ENCODE measurements around the gene BLM.

Gene BLM

DNA sequence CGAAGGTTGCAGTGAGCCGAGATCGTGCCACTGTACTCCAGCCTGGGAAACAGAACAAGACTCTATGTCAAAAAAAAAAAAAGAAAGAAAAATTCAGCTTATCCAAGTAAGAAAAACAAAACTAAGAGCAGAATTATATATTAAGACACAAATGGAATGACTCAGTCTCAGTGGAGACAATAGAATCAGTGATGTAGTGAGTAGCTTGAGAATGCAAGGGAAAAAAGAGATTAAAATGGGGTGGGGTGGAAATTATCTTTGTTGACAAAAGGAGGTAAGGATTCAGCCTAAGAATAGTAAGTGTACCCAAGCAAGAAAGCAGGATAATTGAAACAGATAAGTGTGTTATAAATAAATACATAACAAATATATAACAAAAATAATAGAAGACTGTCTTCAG is 70.7 kb downstream of the BLM start:
- peaks cover 6% of the 10 kb centered on the region for H3F3A ChIP-seq (ENCODE audit: low read depth)
- no peaks in the 10 kb centered on the region for H4K20me1 ChIP-seq (ENCODE audit: insufficient read depth, low read length, poor library complexity, severe bottlenecking)
- H3K9me3 ChIP-seq (ENCODE audit: insufficient read depth, low read depth, low read length): no peaks in the 10 kb centered on the region
- no peak overlapping the region for H3K4me2 ChIP-seq (ENCODE audit: low read depth, low read length, poor library complexity, severe bottlenecking)
- peaks cover 78% of the 10 kb centered on the region; the same call in 1 of the 2 replicates for H3K36me3 ChIP-seq (ENCODE audit: insufficient read depth, low read length)
- H3K9ac ChIP-seq (ENCODE audit: low read depth, low read length, poor library complexity, severe bottlenecking): no peak overlapping the region
- H3K4me3 ChIP-seq (ENCODE audit: low read length, poor library complexity, severe bottlenecking): no peak overlapping the region
- no peak overlapping the region for H2AFZ ChIP-seq (ENCODE audit: low read length)
- peaks cover 7% of the 10 kb centered on the region for H3K4me1 ChIP-seq (ENCODE audit: insufficient read depth, low read length, poor library complexity, severe bottlenecking)
- H3K27me3 ChIP-seq (ENCODE audit: insufficient read depth, low read length, poor library complexity, severe bottlenecking): no peaks in the 10 kb centered on the region
- no peaks in the 10 kb centered on the region for H3K9me2 ChIP-seq (replicated peaks; ENCODE audit: low read depth, low read length)
- no peaks in the 10 kb centered on the region for H3K79me2 ChIP-seq (ENCODE audit: insufficient read depth, low read length)
- TF ChIP-seq EZH2phosphoT487 (IDR thresholded peaks at IDR 0.05; ENCODE audit: borderline replicate concordance): no peak
- TF ChIP-seq, protein P1, sequence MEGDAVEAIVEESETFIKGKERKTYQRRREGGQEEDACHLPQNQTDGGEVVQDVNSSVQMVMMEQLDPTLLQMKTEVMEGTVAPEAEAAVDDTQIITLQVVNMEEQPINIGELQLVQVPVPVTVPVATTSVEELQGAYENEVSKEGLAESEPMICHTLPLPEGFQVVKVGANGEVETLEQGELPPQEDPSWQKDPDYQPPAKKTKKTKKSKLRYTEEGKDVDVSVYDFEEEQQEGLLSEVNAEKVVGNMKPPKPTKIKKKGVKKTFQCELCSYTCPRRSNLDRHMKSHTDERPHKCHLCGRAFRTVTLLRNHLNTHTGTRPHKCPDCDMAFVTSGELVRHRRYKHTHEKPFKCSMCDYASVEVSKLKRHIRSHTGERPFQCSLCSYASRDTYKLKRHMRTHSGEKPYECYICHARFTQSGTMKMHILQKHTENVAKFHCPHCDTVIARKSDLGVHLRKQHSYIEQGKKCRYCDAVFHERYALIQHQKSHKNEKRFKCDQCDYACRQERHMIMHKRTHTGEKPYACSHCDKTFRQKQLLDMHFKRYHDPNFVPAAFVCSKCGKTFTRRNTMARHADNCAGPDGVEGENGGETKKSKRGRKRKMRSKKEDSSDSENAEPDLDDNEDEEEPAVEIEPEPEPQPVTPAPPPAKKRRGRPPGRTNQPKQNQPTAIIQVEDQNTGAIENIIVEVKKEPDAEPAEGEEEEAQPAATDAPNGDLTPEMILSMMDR (conservative IDR thresholded peaks at IDR 0.05; ENCODE audit: low read length): no peak

DNA sequence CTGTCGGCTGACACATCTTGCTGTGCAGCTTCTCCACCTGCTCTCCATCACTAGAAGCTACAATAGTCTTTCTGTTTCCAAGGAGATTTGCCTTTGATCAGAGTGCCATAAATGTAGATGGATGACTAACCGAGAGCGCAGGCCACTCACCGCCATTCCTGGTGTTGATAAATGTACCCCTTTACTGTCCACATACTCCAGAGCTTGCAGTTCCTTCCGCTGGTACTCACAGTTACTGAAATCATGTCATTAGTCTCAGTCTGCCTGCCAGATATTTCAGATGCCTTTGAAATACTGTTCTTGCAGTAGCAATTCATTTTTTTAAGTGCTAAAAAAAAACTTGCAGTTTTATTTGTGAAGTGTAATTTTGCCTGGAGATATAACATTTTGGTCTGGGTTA is 72.3 kb downstream of the BLM start:
- Histone ChIP-seq H3K79me2 (ENCODE audit: insufficient read depth, low read length) (no peaks in the 10 kb centered on the region), H3K27me3 (ENCODE audit: insufficient read depth, low read length, poor library complexity, severe bottlenecking) (no peaks in the 10 kb centered on the region), H3K36me3 (ENCODE audit: insufficient read depth, low read length) (peaks cover 85% of the 10 kb centered on the region; the same call in 1 of the 2 replicates), H4K20me1 (ENCODE audit: insufficient read depth, low read length, poor library complexity, severe bottlenecking) (no peaks in the 10 kb centered on the region), H3K4me1 (ENCODE audit: insufficient read depth, low read length, poor library complexity, severe bottlenecking) (peaks cover 7% of the 10 kb centered on the region), H3K9me2 (replicated peaks; ENCODE audit: low read depth, low read length) (no peaks in the 10 kb centered on the region), H2AFZ (ENCODE audit: low read length) (no peak overlapping the region), H3F3A (ENCODE audit: low read depth) (peaks cover 3% of the 10 kb centered on the region; the same call in 1 of the 2 replicates), H3K4me3 (ENCODE audit: low read length, poor library complexity, severe bottlenecking) (no peak overlapping the region), H3K9me3 (ENCODE audit: insufficient read depth, low read depth, low read length) (no peaks in the 10 kb centered on the region), H3K4me2 (ENCODE audit: low read depth, low read length, poor library complexity, severe bottlenecking) (no peak overlapping the region), H3K9ac (ENCODE audit: low read depth, low read length, poor library complexity, severe bottlenecking) (no peak overlapping the region)
- no peak for TF ChIP-seq EZH2phosphoT487 (IDR thresholded peaks at IDR 0.05; ENCODE audit: borderline replicate concordance)
- TF ChIP-seq, protein P1 (conservative IDR thresholded peaks at IDR 0.05; ENCODE audit: low read length): no peak

DNA sequence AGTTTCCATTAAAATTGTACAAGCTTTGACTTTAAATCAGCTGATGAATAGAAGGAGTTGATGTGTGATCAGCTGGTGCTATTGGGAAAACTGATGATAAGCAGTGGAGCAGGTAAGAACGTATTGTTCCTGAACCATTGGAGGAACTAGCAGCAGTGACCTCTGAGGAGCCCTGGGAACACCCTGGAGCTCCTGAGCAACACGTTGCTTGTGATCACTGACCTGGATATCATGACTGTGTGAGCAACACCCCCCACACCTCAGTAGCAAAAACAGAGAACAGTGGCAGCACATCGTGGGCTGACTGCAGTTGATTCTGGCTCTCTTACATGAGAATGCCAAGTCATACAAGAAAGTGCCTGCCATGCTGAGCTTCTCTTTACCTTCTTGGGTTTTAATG is 72.9 kb downstream of the BLM start:
- no peaks in the 10 kb centered on the region for H3K9me2 ChIP-seq (replicated peaks; ENCODE audit: low read depth, low read length)
- no peak overlapping the region for H3K9ac ChIP-seq (ENCODE audit: low read depth, low read length, poor library complexity, severe bottlenecking)
- H3K9me3 ChIP-seq (ENCODE audit: insufficient read depth, low read depth, low read length): no peaks in the 10 kb centered on the region
- peaks cover 87% of the 10 kb centered on the region; the same call in 1 of the 2 replicates for H3K36me3 ChIP-seq (ENCODE audit: insufficient read depth, low read length)
- peaks cover 1% of the 10 kb centered on the region; the same call in 1 of the 2 replicates for H3F3A ChIP-seq (ENCODE audit: low read depth)
- no peaks in the 10 kb centered on the region for H3K27me3 ChIP-seq (ENCODE audit: insufficient read depth, low read length, poor library complexity, severe bottlenecking)
- peaks cover 6% of the 10 kb centered on the region for H3K4me1 ChIP-seq (ENCODE audit: insufficient read depth, low read length, poor library complexity, severe bottlenecking)
- H2AFZ ChIP-seq (ENCODE audit: low read length): no peak overlapping the region
- H3K4me3 ChIP-seq (ENCODE audit: low read length, poor library complexity, severe bottlenecking): no peak overlapping the region
- no peak for TF ChIP-seq EZH2phosphoT487 (IDR thresholded peaks at IDR 0.05; ENCODE audit: borderline replicate concordance)
- TF ChIP-seq, protein P1 (conservative IDR thresholded peaks at IDR 0.05; ENCODE audit: low read length): no peak
- H4K20me1 ChIP-seq (ENCODE audit: insufficient read depth, low read length, poor library complexity, severe bottlenecking): no peaks in the 10 kb centered on the region
- H3K79me2 ChIP-seq (ENCODE audit: insufficient read depth, low read length): no peaks in the 10 kb centered on the region
- no peak overlapping the region for H3K4me2 ChIP-seq (ENCODE audit: low read depth, low read length, poor library complexity, severe bottlenecking)
